Heart left ventricle (tissue), 13 donors: ENCODE measurements around the gene SPTBN1.

Experiments used
- POLR2A ChIP-seq, 2 donors: fragments of 450-650 bp; IDR thresholded peaks; one replicate each; pipeline ENCODE4 v1.6.1; 2017; ENCODE audit warnings: antibody characterized with exemption in 2 of 2, mild to moderate bottlenecking in 2 of 2, moderate library complexity in 2 of 2
- TF ChIP-seq, protein P1 (sequence below), 12 donors: fragments of 200-600 bp; sonication (generic) in 4 of 12; IDR thresholded peaks; one replicate each; pipeline versions ENCODE4 v1.5.0 to v1.8.0; 2018 to 2022; ENCODE audit warnings: antibody characterized with exemption in 12 of 12, mild to moderate bottlenecking in 5 of 12
- donor health status: ischemic (EF 13 %, LVEDD 7.1; RV severe dilation, severe dysfunction).
- donor health status: DM: no; HTN: yes; CAD: no.
- donor health status: DM: no; HTN: no; CAD: no.
- donor health status: ischemic (EF 25% LVEDD 6.9; RV normal size, moderate dysfunction).
- donor health status: ischemic (EF 25% LVEDD 5.7; RV mildly dilated, moderate dysfunction).
- donor health status: ischemic (EF 35%, LVEDD 5.7; RV mildly dilated, moderate dysfunction).
- donor health status: nonischemic (EF 11% LVEDD 7.7; RV severe dilation, severe dysfunction).
- donor health status: DM: yes; HTN: yes; CAD: no.
- donor health status: PGD.
- donor health status: ischemic (EF 29% LVEDD 5.4; RV normal size, mild dysfunction).
- donor health status: nonischemic (EF 23%, LVEDD 6.1; RV moderate dilation, normal function).

DNA sequence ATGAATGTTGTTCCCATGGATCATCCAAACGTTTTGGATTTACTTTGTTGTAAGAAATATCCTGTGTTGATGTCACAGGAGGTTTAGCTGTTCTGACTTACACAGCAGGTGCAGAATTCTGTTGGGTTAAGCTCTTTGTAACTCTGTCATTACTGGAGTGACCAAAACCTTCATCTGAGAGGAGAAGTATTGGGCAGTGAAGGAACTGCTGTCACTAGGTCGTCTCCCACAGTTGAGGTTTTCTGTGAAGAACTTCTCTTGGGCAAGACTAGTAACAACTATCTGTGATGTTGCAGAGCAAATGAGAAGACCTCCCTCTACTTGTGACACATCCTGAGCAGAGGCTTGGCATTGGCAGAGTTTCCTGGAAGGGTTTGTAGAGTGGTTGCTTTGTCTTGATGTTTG, 2.9 kb downstream of the SPTBN1 start:
- TF ChIP-seq, protein P1, sequence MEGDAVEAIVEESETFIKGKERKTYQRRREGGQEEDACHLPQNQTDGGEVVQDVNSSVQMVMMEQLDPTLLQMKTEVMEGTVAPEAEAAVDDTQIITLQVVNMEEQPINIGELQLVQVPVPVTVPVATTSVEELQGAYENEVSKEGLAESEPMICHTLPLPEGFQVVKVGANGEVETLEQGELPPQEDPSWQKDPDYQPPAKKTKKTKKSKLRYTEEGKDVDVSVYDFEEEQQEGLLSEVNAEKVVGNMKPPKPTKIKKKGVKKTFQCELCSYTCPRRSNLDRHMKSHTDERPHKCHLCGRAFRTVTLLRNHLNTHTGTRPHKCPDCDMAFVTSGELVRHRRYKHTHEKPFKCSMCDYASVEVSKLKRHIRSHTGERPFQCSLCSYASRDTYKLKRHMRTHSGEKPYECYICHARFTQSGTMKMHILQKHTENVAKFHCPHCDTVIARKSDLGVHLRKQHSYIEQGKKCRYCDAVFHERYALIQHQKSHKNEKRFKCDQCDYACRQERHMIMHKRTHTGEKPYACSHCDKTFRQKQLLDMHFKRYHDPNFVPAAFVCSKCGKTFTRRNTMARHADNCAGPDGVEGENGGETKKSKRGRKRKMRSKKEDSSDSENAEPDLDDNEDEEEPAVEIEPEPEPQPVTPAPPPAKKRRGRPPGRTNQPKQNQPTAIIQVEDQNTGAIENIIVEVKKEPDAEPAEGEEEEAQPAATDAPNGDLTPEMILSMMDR (IDR thresholded peaks at IDR 0.05) = no peak
- TF ChIP-seq POLR2A (IDR thresholded peaks at IDR 0.05) = no peak
